ENCODE measurements around the gene ZNF14. TPM values are rescaled to one million over a fixed set of nuclear protein-coding genes. Genes with fewer than 3 reads are reported as not detected.

Gene ZNF14
- total and polyA plus RNA-seq, 10 of the 15 experiments (the other 5 are each of a cell fraction or from before 2014, with no cell fraction given), result 2.5 to 7.2 (median 4.6) TPM

DNA sequence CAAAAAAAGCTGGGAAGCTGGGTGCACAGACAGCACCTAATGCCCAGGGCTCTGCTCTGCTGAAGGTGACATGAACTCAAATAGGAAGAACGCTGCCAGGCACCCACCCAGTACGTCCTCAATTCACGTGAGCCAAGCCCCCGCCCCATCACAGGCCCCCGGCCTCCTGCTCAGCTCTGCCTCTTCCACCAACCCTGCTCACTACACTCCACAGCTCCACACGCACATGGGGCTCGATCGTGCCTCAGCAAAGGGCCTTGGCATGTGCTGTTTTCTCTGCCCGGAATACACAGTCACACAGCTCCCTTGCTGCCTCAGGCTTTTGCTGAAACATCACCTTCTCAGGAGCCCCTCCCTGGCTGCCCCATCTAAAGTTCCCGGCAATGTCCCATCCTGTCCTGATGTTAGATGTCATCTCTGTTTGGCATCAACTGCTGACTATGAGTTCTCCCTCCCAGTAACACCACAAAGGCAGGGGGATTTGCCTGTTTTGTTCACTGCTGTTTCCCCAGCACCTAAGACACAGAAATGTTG, 71.7 kb downstream of the ZNF14 start:
- Histone ChIP-seq H3K4me3 (peak overlapping the region; percentile 76), H2AFZ (ENCODE audit: control insufficient read depth, low read depth, low read length) (no peak overlapping the region), H3K4me2 (ENCODE audit: control insufficient read depth, insufficient read depth) (peak overlapping the region; percentile 77), H3K4me1 (ENCODE audit: control insufficient read depth, insufficient read depth, low read length) (peaks cover 4% of the 10 kb centered on the region; the same call in 1 of the 2 replicates), H3K9me3 (replicated peaks; ENCODE audit: control insufficient read depth, insufficient read depth, low read length) (no peaks in the 10 kb centered on the region; the same call in 1 of the 3 replicates), H3K27ac (ENCODE audit: control insufficient read depth, insufficient read depth) (peak overlapping the region; percentile 97), H3K9ac (ENCODE audit: control insufficient read depth, insufficient read depth, low read length) (peak overlapping the region; percentile 92), H4K20me1 (ENCODE audit: control insufficient read depth, insufficient read depth) (no peaks in the 10 kb centered on the region), H3K27me3 (replicated peaks in 1 of 2; ENCODE audit: control insufficient read depth in 2 of 2, insufficient read depth in 2 of 2, low read length in 1 of 2) (no peaks in the 10 kb centered on the region), H3K36me3 (ENCODE audit: control insufficient read depth in 2 of 2, insufficient read depth in 2 of 2, low read length in 1 of 2) (peaks cover 23 to 25% of the 10 kb centered on the region in 2 experiments), H3K79me2 (ENCODE audit: control insufficient read depth, insufficient read depth, low read length) (peaks cover 40% of the 10 kb centered on the region)
- 86% methylated on average over 10 of the region's 10 CpGs for WGBS (ENCODE audit: insufficient coverage, insufficient replicate concordance, low lambda C conversion rate, missing lambda C conversion rate)
- DNase-seq (ENCODE audit: low read depth, low spot score), result no peak
- no peak for FAIRE-seq
- CTCF ChIA-PET, result interaction anchor here (0.8 to 3.5 kb wide), 6 partner anchors 17 to 241 kb away, joined by 3 to 28 read pairs (median 6); partner anchors contain the start of gene GMIP
- SMC1A ChIA-PET (ENCODE audit: uncharacterized antibody, unreplicated experiment), result interaction anchor here (0.6 to 2.2 kb wide), 16 partner anchors 17 to 240 kb away, joined by 3 to 10 read pairs (median 4); partner anchors contain the start of genes GMIP, ZNF253, ZNF506 and ZNF93
- in situ Hi-C loops (cut with MboI) (loop anchor here (10.0 kb wide), 1 partner anchor 1364 kb away; the partner anchor contains the start of gene ZNF430), intact Hi-C loops (cut with micrococcal nuclease; ENCODE audit: unreplicated experiment) (loop anchor here (5.0 to 10.0 kb wide), 2 partner anchors 161 to 244 kb away; partner anchors contain the start of genes ZNF506 and ZNF93)
- RAD21 ChIA-PET (ENCODE audit: unreplicated experiment), result interaction anchor here (0.7 to 2.3 kb wide), 13 partner anchors 17 to 707 kb away, joined by 3 to 13 read pairs (median 5); partner anchors contain the start of genes GMIP, ZNF14, ZNF253 and ZNF506
- no TSS peak for BruUV-seq (replicated peaks)
- ATAC-seq, result no peak
- TF ChIP-seq HSF1 (IDR thresholded peaks at IDR 0.05; ENCODE audit: low read depth, low read length) (no peak), LARP7 (IDR thresholded peaks at IDR 0.05) (peak; percentile 57; the same call in 1 of the 2 replicates)
- POLR2A ChIA-PET, result interaction anchor here (1.0 to 3.9 kb wide), 13 partner anchors 10 to 577 kb away, joined by 4 to 18 read pairs (median 6); partner anchors contain the start of genes GMIP, LPAR2, NDUFA13 and ZNF14

Small RNAs within 50 kb of the gene (small RNA-seq; reads per million reads assigned to genes)
- not detected for gene AC011458.2
- not detected for gene AC011477.5

Other genes with a start within 250 kb of the ZNF14 start
Only the 7 nearest of the 12 such genes appear.
- 7.1 and 10.1 TPM in 2 replicates for gene PBX4, start 114.4 kb downstream of the ZNF14 start, total RNA-seq (2014; rRNA removed)
- 3.9 and 4.4 TPM in 2 replicates for gene PBX4, start 114.4 kb downstream of the ZNF14 start, total RNA-seq (2014; rRNA removed; fragmentation: Illumina TruSeq; extraction: Trizol)
- gene PBX4, start 114.4 kb downstream of the ZNF14 start, total RNA-seq (2021), result 7.7 and 9.6 TPM in 2 replicates
- 12.6 and 15.8 TPM in 2 replicates for gene PBX4, start 114.4 kb downstream of the ZNF14 start, polyA plus RNA-seq (2011; rRNA removed)
- gene PBX4, start 114.4 kb downstream of the ZNF14 start, polyA plus RNA-seq (2014; fragmentation: Illumina TruSeq; extraction: Trizol), result 1.5 and 3.5 TPM in 2 replicates
- gene PBX4, start 114.4 kb downstream of the ZNF14 start, polyA plus RNA-seq (2014; fragmentation: Nextera tagmentation; extraction: Ambion mirVana), result under 1 TPM; 0.18 to 0.75 TPM
- gene PBX4, start 114.4 kb downstream of the ZNF14 start, polyA plus RNA-seq (2014; rRNA removed), result 17.3 and 18.8 TPM in 2 replicates
- 1 to 10 TPM; 2.7 to 4.1 TPM for gene PBX4, start 114.4 kb downstream of the ZNF14 start, polyA plus RNA-seq (2016; fragmentation: Nextera tagmentation; extraction: Ambion mirVana)
- gene LPAR2, start 104.9 kb downstream of the ZNF14 start, total RNA-seq (2014; rRNA removed), result 9.4 and 11.3 TPM in 2 replicates
- 5.0 and 6.3 TPM in 2 replicates for gene LPAR2, start 104.9 kb downstream of the ZNF14 start, total RNA-seq (2014; rRNA removed; fragmentation: Illumina TruSeq; extraction: Trizol)
- gene LPAR2, start 104.9 kb downstream of the ZNF14 start, total RNA-seq (2021), result 19.0 and 22.9 TPM in 2 replicates
- gene LPAR2, start 104.9 kb downstream of the ZNF14 start, polyA plus RNA-seq (2011; rRNA removed), result 6.6 and 9.0 TPM in 2 replicates
- 8.6 and 12.6 TPM in 2 replicates for gene LPAR2, start 104.9 kb downstream of the ZNF14 start, polyA plus RNA-seq (2014; fragmentation: Illumina TruSeq; extraction: Trizol)
- 1 to 10 TPM in 1 of 2 experiments, under 1 TPM in 1; 0.98 to 3.2 TPM for gene LPAR2, start 104.9 kb downstream of the ZNF14 start, polyA plus RNA-seq (2014; fragmentation: Nextera tagmentation; extraction: Ambion mirVana)
- 17.3 and 23.8 TPM in 2 replicates for gene LPAR2, start 104.9 kb downstream of the ZNF14 start, polyA plus RNA-seq (2014; rRNA removed)
- 10 to 100 TPM in 1 of 2 experiments, 1 to 10 TPM in 1; 8.5 to 12.0 TPM for gene LPAR2, start 104.9 kb downstream of the ZNF14 start, polyA plus RNA-seq (2016; fragmentation: Nextera tagmentation; extraction: Ambion mirVana)
- 35.1 and 39.6 TPM in 2 replicates for gene GMIP, start 89.5 kb downstream of the ZNF14 start, total RNA-seq (2014; rRNA removed)
- gene GMIP, start 89.5 kb downstream of the ZNF14 start, total RNA-seq (2014; rRNA removed; fragmentation: Illumina TruSeq; extraction: Trizol), result 10.9 and 11.9 TPM in 2 replicates
- 58.4 and 63.5 TPM in 2 replicates for gene GMIP, start 89.5 kb downstream of the ZNF14 start, total RNA-seq (2021)
- gene GMIP, start 89.5 kb downstream of the ZNF14 start, polyA plus RNA-seq (2011; rRNA removed), result 6.0 and 10.0 TPM in 2 replicates
- gene GMIP, start 89.5 kb downstream of the ZNF14 start, polyA plus RNA-seq (2014; fragmentation: Illumina TruSeq; extraction: Trizol), result 16.3 and 20.0 TPM in 2 replicates
- gene GMIP, start 89.5 kb downstream of the ZNF14 start, polyA plus RNA-seq (2014; fragmentation: Nextera tagmentation; extraction: Ambion mirVana), result 1 to 10 TPM; 1.5 to 2.8 TPM
- 32.9 and 39.9 TPM in 2 replicates for gene GMIP, start 89.5 kb downstream of the ZNF14 start, polyA plus RNA-seq (2014; rRNA removed)
- 10 to 100 TPM; 24.7 to 30.9 TPM for gene GMIP, start 89.5 kb downstream of the ZNF14 start, polyA plus RNA-seq (2016; fragmentation: Nextera tagmentation; extraction: Ambion mirVana)
- 33.1 and 38.1 TPM in 2 replicates for gene ATP13A1, start 69.4 kb downstream of the ZNF14 start, total RNA-seq (2014; rRNA removed)
- gene ATP13A1, start 69.4 kb downstream of the ZNF14 start, total RNA-seq (2014; rRNA removed; fragmentation: Illumina TruSeq; extraction: Trizol), result 12.9 and 17.4 TPM in 2 replicates
- 90.3 and 91.0 TPM in 2 replicates for gene ATP13A1, start 69.4 kb downstream of the ZNF14 start, total RNA-seq (2021)
- gene ATP13A1, start 69.4 kb downstream of the ZNF14 start, polyA plus RNA-seq (2011; rRNA removed), result 14.0 and 21.4 TPM in 2 replicates
- gene ATP13A1, start 69.4 kb downstream of the ZNF14 start, polyA plus RNA-seq (2014; fragmentation: Illumina TruSeq; extraction: Trizol), result 13.1 and 21.1 TPM in 2 replicates
- gene ATP13A1, start 69.4 kb downstream of the ZNF14 start, polyA plus RNA-seq (2014; fragmentation: Nextera tagmentation; extraction: Ambion mirVana), result 1 to 10 TPM in 1 of 2 experiments, under 1 TPM in 1; 0.37 to 1.4 TPM
- 51.7 and 68.6 TPM in 2 replicates for gene ATP13A1, start 69.4 kb downstream of the ZNF14 start, polyA plus RNA-seq (2014; rRNA removed)
- gene ATP13A1, start 69.4 kb downstream of the ZNF14 start, polyA plus RNA-seq (2016; fragmentation: Nextera tagmentation; extraction: Ambion mirVana), result 10 to 100 TPM; 67.8 to 74.3 TPM
- 16.9 and 20.9 TPM in 2 replicates for gene ZNF101, start 64.3 kb downstream of the ZNF14 start, total RNA-seq (2014; rRNA removed)
- gene ZNF101, start 64.3 kb downstream of the ZNF14 start, total RNA-seq (2014; rRNA removed; fragmentation: Illumina TruSeq; extraction: Trizol), result 25.1 and 28.0 TPM in 2 replicates
- 22.2 and 22.8 TPM in 2 replicates for gene ZNF101, start 64.3 kb downstream of the ZNF14 start, total RNA-seq (2021)
- gene ZNF101, start 64.3 kb downstream of the ZNF14 start, polyA plus RNA-seq (2011; rRNA removed), result 40.5 and 71.0 TPM in 2 replicates
- 19.3 and 24.1 TPM in 2 replicates for gene ZNF101, start 64.3 kb downstream of the ZNF14 start, polyA plus RNA-seq (2014; fragmentation: Illumina TruSeq; extraction: Trizol)
- 10 to 100 TPM; 20.4 to 21.3 TPM for gene ZNF101, start 64.3 kb downstream of the ZNF14 start, polyA plus RNA-seq (2014; fragmentation: Nextera tagmentation; extraction: Ambion mirVana)
- gene ZNF101, start 64.3 kb downstream of the ZNF14 start, polyA plus RNA-seq (2014; rRNA removed), result 15.2 and 15.9 TPM in 2 replicates
- gene ZNF101, start 64.3 kb downstream of the ZNF14 start, polyA plus RNA-seq (2016; fragmentation: Nextera tagmentation; extraction: Ambion mirVana), result 10 to 100 TPM; 16.3 to 17.1 TPM
- gene ZNF506, start 88.6 kb upstream of the ZNF14 start, total RNA-seq (2014; rRNA removed), result 8.0 and 12.0 TPM in 2 replicates
- 11.7 and 12.0 TPM in 2 replicates for gene ZNF506, start 88.6 kb upstream of the ZNF14 start, total RNA-seq (2014; rRNA removed; fragmentation: Illumina TruSeq; extraction: Trizol)
- 8.6 and 8.8 TPM in 2 replicates for gene ZNF506, start 88.6 kb upstream of the ZNF14 start, total RNA-seq (2021)
- 5.9 and 10.2 TPM in 2 replicates for gene ZNF506, start 88.6 kb upstream of the ZNF14 start, polyA plus RNA-seq (2011; rRNA removed)
- gene ZNF506, start 88.6 kb upstream of the ZNF14 start, polyA plus RNA-seq (2014; fragmentation: Illumina TruSeq; extraction: Trizol), result 7.2 and 8.7 TPM in 2 replicates
- 1 to 10 TPM; 3.5 to 4.0 TPM for gene ZNF506, start 88.6 kb upstream of the ZNF14 start, polyA plus RNA-seq (2014; fragmentation: Nextera tagmentation; extraction: Ambion mirVana)
- gene ZNF506, start 88.6 kb upstream of the ZNF14 start, polyA plus RNA-seq (2014; rRNA removed), result 5.2 and 7.4 TPM in 2 replicates
- gene ZNF506, start 88.6 kb upstream of the ZNF14 start, polyA plus RNA-seq (2016; fragmentation: Nextera tagmentation; extraction: Ambion mirVana), result 1 to 10 TPM; 7.8 to 9.1 TPM
- 5.1 and 6.0 TPM in 2 replicates for gene ZNF253, start 132.8 kb upstream of the ZNF14 start, total RNA-seq (2014; rRNA removed)
- gene ZNF253, start 132.8 kb upstream of the ZNF14 start, total RNA-seq (2014; rRNA removed; fragmentation: Illumina TruSeq; extraction: Trizol), result 7.3 and 7.8 TPM in 2 replicates
- 3.7 and 4.8 TPM in 2 replicates for gene ZNF253, start 132.8 kb upstream of the ZNF14 start, total RNA-seq (2021)
- gene ZNF253, start 132.8 kb upstream of the ZNF14 start, polyA plus RNA-seq (2011; rRNA removed), result 4.4 and 6.5 TPM in 2 replicates
- gene ZNF253, start 132.8 kb upstream of the ZNF14 start, polyA plus RNA-seq (2014; fragmentation: Illumina TruSeq; extraction: Trizol), result 6.9 and 11.1 TPM in 2 replicates
- gene ZNF253, start 132.8 kb upstream of the ZNF14 start, polyA plus RNA-seq (2014; fragmentation: Nextera tagmentation; extraction: Ambion mirVana), result 1 to 10 TPM; 2.6 to 3.3 TPM
- gene ZNF253, start 132.8 kb upstream of the ZNF14 start, polyA plus RNA-seq (2014; rRNA removed), result 1.8 and 3.1 TPM in 2 replicates
- gene ZNF253, start 132.8 kb upstream of the ZNF14 start, polyA plus RNA-seq (2016; fragmentation: Nextera tagmentation; extraction: Ambion mirVana), result 1 to 10 TPM; 7.7 to 8.9 TPM

Measured in GM12878 (cell line).